ENCODE measurements around the gene THBS3. TPM values are rescaled to one million over a fixed set of nuclear protein-coding genes. Genes with fewer than 3 reads are reported as not detected.
"Not testable (repeated sequence)": the region's sequence is repeated elsewhere in the genome, so short reads cannot be mapped to it uniquely, and the experiment has no call there.

The THBS3 gene
- total RNA-seq, 1 experiment from 2014 or later, result 33.0 TPM

DNA sequence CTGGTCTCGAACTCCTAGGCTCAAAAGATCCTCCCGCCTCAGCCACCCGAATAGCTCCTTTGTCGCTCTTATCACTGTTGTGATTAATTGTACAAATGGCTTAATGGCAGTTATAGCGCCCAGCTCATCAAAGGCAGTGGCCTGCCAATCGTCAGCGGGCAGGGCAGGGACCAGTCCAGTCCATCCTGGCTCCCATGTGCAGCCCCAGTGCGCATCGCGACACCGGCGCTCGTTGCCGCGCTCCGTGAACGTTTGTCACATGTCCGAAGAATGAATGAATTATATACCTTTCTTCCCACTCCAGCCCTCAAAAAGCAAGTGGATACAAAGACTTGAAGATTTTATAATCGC lies 19.2 kb upstream of the THBS3 start:
- DNase-seq (ENCODE audit: unreplicated experiment), result peak; percentile 63
- CTCF ChIA-PET, result interaction anchor here (0.7 to 6.1 kb wide), 20 partner anchors 9 to 639 kb away, joined by 3 to 78 read pairs (median 6); partner anchors contain the start of genes ENTREP3, KRTCAP2, MTX1 and THBS3
- BruUV-seq (replicated peaks), result TSS peak; percentile 90
- Mint-ChIP-seq H3K36me3 (ENCODE audit: insufficient read depth, unreplicated experiment) (no peaks in the 10 kb centered on the region), H3K9me3 (ENCODE audit: unreplicated experiment) (no peaks in the 10 kb centered on the region), H3K4me3 (ENCODE audit: unreplicated experiment) (peak overlapping the region; percentile 85), H3K27me3 (ENCODE audit: insufficient read depth, unreplicated experiment) (no peaks in the 10 kb centered on the region), H3K4me1 (ENCODE audit: insufficient read depth, unreplicated experiment) (peaks cover 34% of the 10 kb centered on the region), H3K27ac (ENCODE audit: low read depth, unreplicated experiment) (peak overlapping the region; percentile 89)
- TF ChIP-seq, protein P1, sequence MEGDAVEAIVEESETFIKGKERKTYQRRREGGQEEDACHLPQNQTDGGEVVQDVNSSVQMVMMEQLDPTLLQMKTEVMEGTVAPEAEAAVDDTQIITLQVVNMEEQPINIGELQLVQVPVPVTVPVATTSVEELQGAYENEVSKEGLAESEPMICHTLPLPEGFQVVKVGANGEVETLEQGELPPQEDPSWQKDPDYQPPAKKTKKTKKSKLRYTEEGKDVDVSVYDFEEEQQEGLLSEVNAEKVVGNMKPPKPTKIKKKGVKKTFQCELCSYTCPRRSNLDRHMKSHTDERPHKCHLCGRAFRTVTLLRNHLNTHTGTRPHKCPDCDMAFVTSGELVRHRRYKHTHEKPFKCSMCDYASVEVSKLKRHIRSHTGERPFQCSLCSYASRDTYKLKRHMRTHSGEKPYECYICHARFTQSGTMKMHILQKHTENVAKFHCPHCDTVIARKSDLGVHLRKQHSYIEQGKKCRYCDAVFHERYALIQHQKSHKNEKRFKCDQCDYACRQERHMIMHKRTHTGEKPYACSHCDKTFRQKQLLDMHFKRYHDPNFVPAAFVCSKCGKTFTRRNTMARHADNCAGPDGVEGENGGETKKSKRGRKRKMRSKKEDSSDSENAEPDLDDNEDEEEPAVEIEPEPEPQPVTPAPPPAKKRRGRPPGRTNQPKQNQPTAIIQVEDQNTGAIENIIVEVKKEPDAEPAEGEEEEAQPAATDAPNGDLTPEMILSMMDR (IDR thresholded peaks at IDR 0.05; ENCODE audit: unreplicated experiment), result no peak
- intact Hi-C loops (cut with micrococcal nuclease), result loop anchor here (1.0 to 5.0 kb wide), 4 partner anchors 20 to 54 kb away; partner anchors contain the start of genes KRTCAP2, THBS3 and TRIM46
- POLR2A ChIA-PET, result interaction anchor here (0.6 to 5.9 kb wide), 22 partner anchors 9 to 753 kb away, joined by 3 to 66 read pairs (median 5); partner anchors contain the start of genes ASH1L, CLK2, KRTCAP2 and MTX1

DNA sequence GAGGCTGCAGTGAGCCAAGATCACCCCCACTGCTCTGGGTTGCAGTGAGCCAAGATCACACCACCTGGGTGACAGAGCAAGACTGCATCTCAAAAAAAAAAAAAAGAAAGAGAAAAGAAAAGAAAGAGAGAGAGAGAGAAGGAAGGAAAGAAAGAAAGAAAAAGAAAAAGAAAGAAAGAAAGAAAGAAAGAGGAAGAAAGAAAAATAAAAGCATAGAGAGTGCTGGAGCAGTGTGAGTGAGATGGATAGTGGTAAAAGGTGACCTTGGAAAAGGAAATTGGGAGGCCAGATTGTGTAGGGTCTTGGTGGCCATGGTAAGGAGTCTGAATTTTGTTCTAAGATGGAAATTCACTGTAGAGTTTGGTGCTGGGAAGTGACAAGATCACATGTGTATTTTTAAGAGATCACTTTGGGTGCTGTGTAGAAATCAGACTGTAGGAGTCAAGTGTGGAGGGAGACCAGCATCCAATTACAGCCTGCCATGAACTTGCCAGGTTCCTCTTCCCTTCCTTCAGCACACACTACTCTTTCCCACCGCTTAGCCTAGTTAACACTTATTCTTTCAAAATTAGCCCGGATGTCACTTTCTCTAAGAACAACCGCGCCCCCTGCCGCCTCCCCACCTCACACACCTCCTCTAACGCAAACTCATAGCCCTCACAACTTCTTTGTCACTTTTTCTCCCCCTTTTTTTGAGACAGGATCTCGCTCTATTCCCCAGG lies 18.7 kb upstream of the THBS3 start:
- BruUV-seq (replicated peaks), result no TSS peak
- H3K27me3 Mint-ChIP-seq (ENCODE audit: insufficient read depth, unreplicated experiment), result no peaks in the 10 kb centered on the region
- H3K9me3 Mint-ChIP-seq (ENCODE audit: unreplicated experiment), result no peaks in the 10 kb centered on the region
- peak; percentile 84 for DNase-seq (ENCODE audit: unreplicated experiment)
- CTCF ChIA-PET, result interaction anchor here (0.7 to 6.1 kb wide), 19 partner anchors 8 to 639 kb away, joined by 3 to 78 read pairs (median 6); partner anchors contain the start of genes ENTREP3, KRTCAP2, MTX1 and THBS3
- peaks cover 34% of the 10 kb centered on the region for H3K4me1 Mint-ChIP-seq (ENCODE audit: insufficient read depth, unreplicated experiment)
- intact Hi-C loops (cut with micrococcal nuclease), result loop anchor here (1.0 to 5.0 kb wide), 3 partner anchors 19 to 50 kb away; partner anchors contain the start of gene THBS3
- peak overlapping the region; percentile 89 for H3K27ac Mint-ChIP-seq (ENCODE audit: low read depth, unreplicated experiment)
- POLR2A ChIA-PET, result interaction anchor here (0.6 to 5.9 kb wide), 23 partner anchors 8 to 754 kb away, joined by 3 to 66 read pairs (median 5); partner anchors contain the start of genes ASH1L, CLK2, KRTCAP2 and MTX1
- H3K4me3 Mint-ChIP-seq (ENCODE audit: unreplicated experiment), result peak overlapping the region; percentile 85
- H3K36me3 Mint-ChIP-seq (ENCODE audit: insufficient read depth, unreplicated experiment), result no peaks in the 10 kb centered on the region
- TF ChIP-seq, protein P1 (IDR thresholded peaks at IDR 0.05; ENCODE audit: unreplicated experiment), result peak; percentile 63

DNA sequence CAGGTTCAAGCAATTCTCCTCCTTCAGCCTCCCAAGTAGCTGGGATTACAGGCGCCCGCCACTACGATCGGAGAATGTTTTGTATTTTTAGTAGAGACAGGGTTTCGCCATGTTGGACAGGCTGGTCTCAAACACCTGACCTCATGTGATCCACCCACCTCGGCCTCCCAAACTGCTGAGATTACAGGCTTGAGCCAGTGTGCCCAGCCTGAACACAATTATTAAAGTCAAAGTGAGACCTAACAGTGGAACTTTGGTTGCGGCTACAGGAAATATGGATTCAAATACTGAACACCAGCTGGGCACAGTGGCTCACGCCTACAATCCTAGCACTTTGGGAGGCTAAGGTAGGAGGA lies 17.7 kb upstream of the THBS3 start:
- Mint-ChIP-seq H3K27ac (ENCODE audit: low read depth, unreplicated experiment) (peak overlapping the region; percentile 89), H3K4me3 (ENCODE audit: unreplicated experiment) (peak overlapping the region; percentile 59), H3K4me1 (ENCODE audit: insufficient read depth, unreplicated experiment) (peaks cover 34% of the 10 kb centered on the region)
- not testable (repeated sequence) for H3K27me3 Mint-ChIP-seq (ENCODE audit: insufficient read depth, unreplicated experiment); H3K9me3 Mint-ChIP-seq (ENCODE audit: unreplicated experiment); BruUV-seq (replicated peaks); H3K36me3 Mint-ChIP-seq (ENCODE audit: insufficient read depth, unreplicated experiment); DNase-seq (ENCODE audit: unreplicated experiment)
- intact Hi-C loops (cut with micrococcal nuclease), result loop anchor here (5.0 kb wide), 1 partner anchor 33 kb away; no protein-coding TSS in a partner anchor
- ChIA-PET POLR2A (interaction anchor here (0.7 to 5.9 kb wide), 13 partner anchors 10 to 76 kb away, joined by 3 to 66 read pairs (median 5); partner anchors contain the start of genes CLK2, KRTCAP2, MTX1 and PKLR), CTCF (interaction anchor here (0.9 to 6.1 kb wide), 5 partner anchors 17 to 49 kb away, joined by 3 to 78 read pairs (median 40); partner anchors contain the start of genes ENTREP3, MTX1 and THBS3)

DNA sequence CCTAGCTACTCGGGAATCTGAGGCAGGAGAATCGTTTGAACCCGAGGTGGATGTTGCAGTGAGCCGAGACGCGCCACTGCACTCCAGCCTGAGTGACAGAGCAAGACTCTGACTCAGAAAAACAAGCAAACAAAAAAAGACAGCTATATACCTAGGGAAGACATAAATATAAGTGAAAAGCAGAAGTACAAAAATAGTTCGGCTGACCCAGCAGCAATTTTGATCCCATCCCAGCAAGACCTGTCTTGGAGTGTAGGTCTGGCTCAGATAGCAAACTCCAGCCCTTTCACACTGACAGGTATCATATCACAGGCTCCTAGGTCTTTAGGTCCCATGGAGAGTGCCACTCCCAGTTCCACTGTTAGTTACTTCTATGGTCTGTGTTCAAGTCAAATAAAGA lies 15.3 kb upstream of the THBS3 start:
- ChIA-PET POLR2A (interaction anchor here (3.6 to 5.9 kb wide), 2 partner anchors 15 to 29 kb away, joined by 37 to 66 read pairs; partner anchors contain the start of genes MTX1 and THBS3), CTCF (interaction anchor here (0.6 to 6.1 kb wide), 7 partner anchors 11 to 138 kb away, joined by 3 to 78 read pairs (median 4); partner anchors contain the start of genes MTX1 and THBS3)
- no peak overlapping the region for H3K4me3 Mint-ChIP-seq (ENCODE audit: unreplicated experiment)
- intact Hi-C loops (cut with micrococcal nuclease), result no loop called here
- H3K27me3 Mint-ChIP-seq (ENCODE audit: insufficient read depth, unreplicated experiment), result no peaks in the 10 kb centered on the region
- no peak for DNase-seq (ENCODE audit: unreplicated experiment)
- H3K9me3 Mint-ChIP-seq (ENCODE audit: unreplicated experiment), result no peaks in the 10 kb centered on the region
- no peaks in the 10 kb centered on the region for H3K36me3 Mint-ChIP-seq (ENCODE audit: insufficient read depth, unreplicated experiment)
- no peak overlapping the region for H3K27ac Mint-ChIP-seq (ENCODE audit: low read depth, unreplicated experiment)
- peaks cover 42% of the 10 kb centered on the region for H3K4me1 Mint-ChIP-seq (ENCODE audit: insufficient read depth, unreplicated experiment)
- no TSS peak for BruUV-seq (replicated peaks)
- TF ChIP-seq, protein P1 (IDR thresholded peaks at IDR 0.05; ENCODE audit: unreplicated experiment), result no peak

DNA sequence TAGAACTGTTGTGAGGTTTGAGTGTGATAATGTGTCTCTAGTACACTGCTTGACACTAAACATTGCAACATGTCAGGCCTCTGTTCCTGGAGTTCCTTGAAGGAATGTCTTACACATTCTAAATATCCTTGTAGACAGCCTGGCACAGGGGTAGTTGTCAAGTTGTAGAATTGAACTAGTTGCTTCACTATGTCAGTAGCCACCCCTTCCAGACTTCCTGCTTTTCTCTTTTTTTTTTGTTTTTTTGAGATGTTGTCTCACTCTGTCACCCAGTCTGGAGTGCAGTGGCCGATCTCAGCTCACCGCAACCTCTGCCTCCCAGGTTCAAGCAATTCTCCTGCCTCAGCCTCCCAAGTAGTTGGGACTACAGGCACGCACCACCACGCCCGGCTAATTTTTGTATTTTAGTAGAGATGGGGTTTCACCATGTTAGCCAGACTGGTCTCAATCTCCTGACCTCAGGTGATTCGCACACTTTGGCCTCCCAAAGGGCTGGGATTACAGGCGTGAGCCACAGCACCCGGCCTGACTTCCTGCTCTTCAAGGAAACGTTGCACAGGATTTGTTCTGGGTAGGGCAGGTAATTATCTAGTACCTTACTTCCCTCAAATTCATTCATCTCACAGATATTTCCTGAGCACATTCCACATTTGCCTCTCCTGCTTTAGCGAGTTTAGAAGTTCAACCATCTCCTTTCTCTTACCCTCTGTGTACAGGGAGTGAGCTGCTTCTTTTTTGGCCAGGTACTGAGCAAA lies 12.7 kb upstream of the THBS3 start:
- intact Hi-C loops (cut with micrococcal nuclease), result not testable (repeated sequence)

More for the DNA sequence above, 12.7 kb upstream of the THBS3 start:
- H3K4me3 Mint-ChIP-seq (ENCODE audit: unreplicated experiment); H3K27me3 Mint-ChIP-seq (ENCODE audit: insufficient read depth, unreplicated experiment); BruUV-seq (replicated peaks); DNase-seq (ENCODE audit: unreplicated experiment); H3K36me3 Mint-ChIP-seq (ENCODE audit: insufficient read depth, unreplicated experiment); H3K27ac Mint-ChIP-seq (ENCODE audit: low read depth, unreplicated experiment); H3K9me3 Mint-ChIP-seq (ENCODE audit: unreplicated experiment): not testable (repeated sequence)
- POLR2A ChIA-PET, result interaction anchor here (1.2 to 1.9 kb wide), 2 partner anchors 11 to 12 kb away, joined by 7 to 12 read pairs; partner anchors contain the start of genes MTX1 and THBS3
- CTCF ChIA-PET, result interaction anchor here (1.5 kb wide), 1 partner anchor 31 kb away, joined by 5 read pairs; no protein-coding TSS in a partner anchor
- peaks cover 25% of the 10 kb centered on the region for H3K4me1 Mint-ChIP-seq (ENCODE audit: insufficient read depth, unreplicated experiment)

Measured in MCF 10A (cell line).